ENCODE data around the gene PARP14.

- TF ChIP-seq CTCF (IDR thresholded peaks at IDR 0.05; ENCODE audit: borderline replicate concordance, extremely low read depth, low read length, poor library complexity, severe bottlenecking) (no peak), EZH2 (IDR thresholded peaks at IDR 0.05; ENCODE audit: borderline replicate concordance, low read depth, low read length, severe bottlenecking) (no peak)
These were observed 48.3 kb downstream of the PARP14 start for GRCh38 chr3:122728756-122729514.

All from DND-41 (cell line).